PC-9 (cell line): ENCODE measurements around the gene FAM193A. TPM values are rescaled to one million over a fixed set of nuclear protein-coding genes. Genes with fewer than 3 reads are reported as not detected.

Experiments used
- BruUV-seq: library from RNA; stranded (reverse); fragments of 400-500 nt; replicated peaks from 2 replicates; lab custom pipeline; 2021; lab: Mats Ljungman, UMichigan
- CTCF ChIA-PET: fragments of 300-600 bp; sonication (Branson Sonifier 250); formaldehyde crosslinking; loops from one replicate; lab custom pipeline; 2022; ENCODE audit warnings: antibody characterized with exemption; lab: Charles Lee
- POLR2A ChIA-PET: fragments of 300-600 bp; sonication (Branson Sonifier 250); formaldehyde crosslinking; loops from one replicate; lab custom pipeline; 2022; ENCODE audit warnings: antibody characterized with exemption; ENCODE audit not compliant: unreplicated experiment; lab: Charles Lee
- DNase-seq, 2 experiments: peaks; one replicate each; pipeline versions ENCODE4 v3.0.0 to v3.0.0-alpha.2; 2015 to 2022; ENCODE audit warnings: mixed read lengths in 1 of 2
- H2AFZ ChIP-seq: fragments of 200-600 bp; sonication (generic); 2 replicates; pipeline ENCODE4 v1.8.1; 2017; ENCODE audit warnings: antibody characterized with exemption
- H3F3A ChIP-seq: fragments of 200-600 bp; sonication (generic); 2 replicates; pipeline ENCODE4 v1.8.1; 2017; ENCODE audit warnings: antibody characterized with exemption, mild to moderate bottlenecking, low read depth; ENCODE audit not compliant: insufficient read depth
- H3K27ac ChIP-seq: fragments of 200-600 bp; sonication (generic); 2 replicates; pipeline ENCODE4 v1.6.1; 2016; ENCODE audit warnings: mixed run types
- H3K27me3 ChIP-seq: fragments of 200-600 bp; sonication (generic); 2 replicates; pipeline ENCODE4 v1.6.1; 2016; ENCODE audit warnings: low read depth, mixed run types; ENCODE audit not compliant: insufficient read depth
- H3K36me3 ChIP-seq: fragments of 200-600 bp; sonication (generic); 2 replicates; pipeline ENCODE4 v1.6.1; 2016; ENCODE audit warnings: low read depth, mixed run types
- H3K4me1 ChIP-seq: fragments of 200-600 bp; sonication (generic); replicated peaks from 2 replicates; pipeline ENCODE4 v1.6.1; 2016; ENCODE audit warnings: mixed run types; ENCODE audit not compliant: insufficient read depth
- H3K4me2 ChIP-seq: fragments of 200-600 bp; sonication (generic); 2 replicates; pipeline ENCODE4 v1.6.1; 2017; ENCODE audit warnings: mixed run types
- H3K4me3 ChIP-seq: fragments of 200-600 bp; sonication (generic); 2 replicates; pipeline ENCODE4 v1.6.1; 2016; ENCODE audit warnings: mixed run types
- H3K79me2 ChIP-seq: fragments of 200-600 bp; sonication (generic); 2 replicates; pipeline ENCODE4 v1.6.1; 2017; ENCODE audit warnings: low read depth, mixed run types
- H3K9me2 ChIP-seq: fragments of 200-600 bp; sonication (generic); 2 replicates; pipeline ENCODE4 v1.8.1; 2017; ENCODE audit warnings: mild to moderate bottlenecking; ENCODE audit not compliant: insufficient read depth
- H3K9me3 ChIP-seq: fragments of 200-600 bp; sonication (generic); 2 replicates; pipeline ENCODE4 v1.8.1; 2016; ENCODE audit warnings: low read depth; ENCODE audit not compliant: insufficient read depth
- H4K20me1 ChIP-seq: fragments of 200-600 bp; sonication (generic); 2 replicates; pipeline ENCODE4 v1.8.1; 2017; ENCODE audit not compliant: insufficient read depth
- CTCF ChIP-seq: fragments of 200-600 bp; sonication (generic); conservative IDR thresholded peaks from 2 replicates; pipeline ENCODE4 v1.6.1; 2017; ENCODE audit warnings: mixed run types, antibody characterized with exemption, mild to moderate bottlenecking, moderate library complexity
- EZH2 ChIP-seq: fragments of 200-600 bp; sonication (generic); IDR thresholded peaks from 2 replicates; pipeline ENCODE4 v1.8.0; 2017; ENCODE audit warnings: antibody characterized with exemption, low read depth
- intact Hi-C: fragments of 100-400 bp; cut with micrococcal nuclease; formaldehyde crosslinking; loops from one replicate; pipeline ENCODE4 v1.10.0; 2022; ENCODE audit not compliant: unreplicated experiment
- total RNA-seq: library from RNA; stranded (reverse); gene quantifications from 2 replicates; pipeline ENCODE4 v1.2.3, GENCODE V29; 2021

The FAM193A gene
- total RNA-seq, 1 experiment from 2014 or later, result 23.4 TPM

GRCh38 chr4:2660596-2661211, 124.3 kb downstream of the FAM193A start:
- Histone ChIP-seq H3K4me2 (no peak overlapping the region), H3F3A (no peaks in the 10 kb centered on the region), H3K27me3 (no peaks in the 10 kb centered on the region), H3K4me1 (no peaks in the 10 kb centered on the region), H3K9me3 (no peaks in the 10 kb centered on the region), H4K20me1 (no peaks in the 10 kb centered on the region), H3K9me2 (no peaks in the 10 kb centered on the region), H3K36me3 (no peaks in the 10 kb centered on the region), H3K79me2 (no peaks in the 10 kb centered on the region), H2AFZ (no peak overlapping the region), H3K27ac (no peak overlapping the region), H3K4me3 (no peak overlapping the region)
- ChIA-PET POLR2A (no interaction called here), CTCF (no interaction called here)
- intact Hi-C loops, result no loop called here
- DNase-seq, result no peak
- no TSS peak for BruUV-seq
- no peak for TF ChIP-seq EZH2
- no peak for TF ChIP-seq CTCF

- Histone ChIP-seq H3F3A (no peaks in the 10 kb centered on the region), H3K4me2 (no peak overlapping the region), H3K36me3 (no peaks in the 10 kb centered on the region), H3K4me3 (no peak overlapping the region), H3K79me2 (no peaks in the 10 kb centered on the region), H2AFZ (no peak overlapping the region), H4K20me1 (no peaks in the 10 kb centered on the region), H3K4me1 (no peaks in the 10 kb centered on the region), H3K27me3 (no peaks in the 10 kb centered on the region), H3K9me2 (no peaks in the 10 kb centered on the region), H3K9me3 (no peaks in the 10 kb centered on the region), H3K27ac (no peak overlapping the region)
- no TSS peak for BruUV-seq
- intact Hi-C loops, result no loop called here
- no peak for DNase-seq
- TF ChIP-seq CTCF, result no peak
- no peak for TF ChIP-seq EZH2
- ChIA-PET POLR2A (no interaction called here), CTCF (no interaction called here)
These were observed 126.2 kb downstream of the FAM193A start for GRCh38 chr4:2662598-2662997.

GRCh38 chr4:2663275-2663674, 126.8 kb downstream of the FAM193A start:
- intact Hi-C loops, result no loop called here
- no peak for TF ChIP-seq EZH2
- no peak for TF ChIP-seq CTCF
- Histone ChIP-seq H3K4me1 (no peaks in the 10 kb centered on the region), H3K36me3 (no peaks in the 10 kb centered on the region), H4K20me1 (no peaks in the 10 kb centered on the region), H3K79me2 (no peaks in the 10 kb centered on the region), H3K9me3 (no peaks in the 10 kb centered on the region), H3F3A (no peaks in the 10 kb centered on the region), H3K27ac (no peak overlapping the region), H2AFZ (no peak overlapping the region), H3K4me2 (no peak overlapping the region), H3K27me3 (no peaks in the 10 kb centered on the region), H3K4me3 (no peak overlapping the region), H3K9me2 (no peaks in the 10 kb centered on the region)
- no peak for DNase-seq
- ChIA-PET POLR2A (no interaction called here), CTCF (no interaction called here)
- no TSS peak for BruUV-seq
